OCI-LY3 (cell line): ENCODE results near the gene FGD6.
"Not testable (repeated sequence)": the region's sequence is repeated elsewhere in the genome, so short reads cannot be mapped to it uniquely, and the experiment has no call there.

ENCODE experiments used
- EZH2phosphoT487 ChIP-seq: fragments of 200-600 bp; shearing (Covaris generic); IDR thresholded peaks from 2 replicates; pipeline ENCODE4 v1.6.1; 2018; ENCODE audit warnings: antibody characterized with exemption, mixed run types, low read depth
- TF ChIP-seq, protein P1 (sequence below): fragments of 200-600, 300-600 bp; sonication (generic); IDR thresholded peaks from 2 replicates; pipeline ENCODE4 v1.5.1; 2014; ENCODE audit warnings: antibody characterized with exemption, low read length, low read depth

- TF ChIP-seq, protein P1, sequence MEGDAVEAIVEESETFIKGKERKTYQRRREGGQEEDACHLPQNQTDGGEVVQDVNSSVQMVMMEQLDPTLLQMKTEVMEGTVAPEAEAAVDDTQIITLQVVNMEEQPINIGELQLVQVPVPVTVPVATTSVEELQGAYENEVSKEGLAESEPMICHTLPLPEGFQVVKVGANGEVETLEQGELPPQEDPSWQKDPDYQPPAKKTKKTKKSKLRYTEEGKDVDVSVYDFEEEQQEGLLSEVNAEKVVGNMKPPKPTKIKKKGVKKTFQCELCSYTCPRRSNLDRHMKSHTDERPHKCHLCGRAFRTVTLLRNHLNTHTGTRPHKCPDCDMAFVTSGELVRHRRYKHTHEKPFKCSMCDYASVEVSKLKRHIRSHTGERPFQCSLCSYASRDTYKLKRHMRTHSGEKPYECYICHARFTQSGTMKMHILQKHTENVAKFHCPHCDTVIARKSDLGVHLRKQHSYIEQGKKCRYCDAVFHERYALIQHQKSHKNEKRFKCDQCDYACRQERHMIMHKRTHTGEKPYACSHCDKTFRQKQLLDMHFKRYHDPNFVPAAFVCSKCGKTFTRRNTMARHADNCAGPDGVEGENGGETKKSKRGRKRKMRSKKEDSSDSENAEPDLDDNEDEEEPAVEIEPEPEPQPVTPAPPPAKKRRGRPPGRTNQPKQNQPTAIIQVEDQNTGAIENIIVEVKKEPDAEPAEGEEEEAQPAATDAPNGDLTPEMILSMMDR: not testable (repeated sequence)
- TF ChIP-seq EZH2phosphoT487: not testable (repeated sequence)
Observed at GRCh38 chr12:95101957-95102356, 115.3 kb downstream of the FGD6 start.
